ENCODE results near the gene MAG.
"Not testable (repeated sequence)": the region's sequence is repeated elsewhere in the genome, so short reads cannot be mapped to it uniquely, and the experiment has no call there.

MAG gene

DNA sequence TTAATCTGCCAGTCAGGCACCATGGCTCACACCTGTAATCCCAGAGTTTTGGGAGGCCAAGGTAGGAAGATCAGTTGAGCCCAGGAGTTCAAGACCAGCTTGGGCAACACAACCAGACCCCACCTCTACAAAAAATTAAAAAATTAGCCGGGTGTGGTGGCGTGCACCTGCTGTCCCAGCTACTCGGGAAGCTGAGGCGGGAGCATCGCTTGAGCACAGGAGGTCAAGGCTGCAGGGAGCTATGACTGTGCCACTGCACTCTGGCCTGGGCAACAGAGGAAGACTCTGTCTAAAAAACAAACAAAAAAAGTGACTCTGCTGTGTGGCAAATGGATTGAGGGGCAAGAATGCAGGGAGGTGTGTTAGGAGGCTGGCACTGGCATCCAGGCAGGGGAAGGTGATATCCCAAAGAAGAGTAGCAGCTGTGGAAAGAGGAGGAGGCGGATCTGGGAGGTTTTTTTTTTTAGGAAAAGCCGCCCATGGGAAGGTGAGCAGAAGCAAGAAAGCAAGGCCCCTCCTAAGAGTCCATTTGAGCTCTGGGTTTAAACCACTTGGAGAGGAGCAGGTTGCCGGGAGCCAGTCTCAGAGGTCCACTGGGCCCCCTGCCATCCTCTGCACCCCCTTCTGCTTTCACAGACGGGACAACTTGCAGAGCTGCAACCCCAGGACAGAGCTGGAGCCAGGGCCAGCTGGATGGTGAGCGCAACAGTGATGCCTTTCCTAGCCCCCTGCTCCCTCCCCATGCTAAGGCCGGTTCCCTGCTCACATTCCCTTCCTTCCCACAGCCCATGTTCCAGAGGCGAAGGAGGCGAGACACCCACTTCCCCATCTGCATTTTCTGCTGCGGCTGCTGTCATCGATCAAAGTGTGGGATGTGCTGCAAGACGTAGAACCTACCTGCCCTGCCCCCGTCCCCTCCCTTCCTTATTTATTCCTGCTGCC is 7.5 kb upstream of the MAG start:
- Histone ChIP-seq H3K9ac (ENCODE audit: low read depth in 1 of 2, low read length in 2 of 2) (no peak overlapping the region), H3K4me3 (ENCODE audit: low read length in 2 of 2) (no peak overlapping the region), H3K36me3 (ENCODE audit: control insufficient read depth in 2 of 2, insufficient read depth in 2 of 2, low read length in 2 of 2) (no peaks in the 10 kb centered on the region), H3K9me3 (ENCODE audit: control insufficient read depth in 2 of 2, low read length in 2 of 2) (no peaks in the 10 kb centered on the region), H3K27me3 (ENCODE audit: control insufficient read depth in 2 of 2, insufficient read depth in 2 of 2, low read length in 2 of 2) (peaks cover 4 to 10% of the 10 kb centered on the region in 2 donors), H3K4me1 (ENCODE audit: control insufficient read depth in 2 of 2, insufficient read depth in 2 of 2, low read length in 2 of 2) (peaks cover 0 to 4% of the 10 kb centered on the region in 2 donors), H3K27ac (ENCODE audit: low read depth in 2 of 2, low read length in 2 of 2) (no peak overlapping the region)

DNA sequence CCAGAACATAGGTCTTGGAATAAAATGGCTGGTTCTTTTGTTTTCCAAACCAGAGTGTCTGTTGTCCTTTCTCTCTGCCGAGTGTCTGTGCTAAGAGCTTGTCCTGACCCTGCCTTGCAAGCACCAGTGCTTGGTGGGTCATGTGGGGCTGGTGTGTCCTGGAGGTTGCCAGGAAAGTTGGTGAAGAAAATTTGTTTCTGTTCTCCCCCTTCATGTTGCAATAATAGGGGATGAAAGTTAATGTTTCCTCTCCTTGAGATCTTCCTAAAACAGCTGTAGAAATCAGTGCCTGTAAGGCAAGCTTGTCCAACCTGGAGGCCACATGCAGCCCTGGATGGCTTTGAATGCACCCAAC is 6.9 kb upstream of the MAG start:
- H3K27ac ChIP-seq (ENCODE audit: low read depth in 2 of 2, low read length in 2 of 2), result no peak overlapping the region
- no peak overlapping the region for H3K9ac ChIP-seq (ENCODE audit: low read depth in 1 of 2, low read length in 2 of 2)
- no peak overlapping the region for H3K4me3 ChIP-seq (ENCODE audit: low read length in 2 of 2)
- H3K36me3 ChIP-seq (ENCODE audit: control insufficient read depth in 2 of 2, insufficient read depth in 2 of 2, low read length in 2 of 2), result no peaks in the 10 kb centered on the region
- H3K4me1 ChIP-seq (ENCODE audit: control insufficient read depth in 2 of 2, insufficient read depth in 2 of 2, low read length in 2 of 2), result peaks cover 0 to 4% of the 10 kb centered on the region in 2 donors
- peaks cover 4 to 10% of the 10 kb centered on the region in 2 donors for H3K27me3 ChIP-seq (ENCODE audit: control insufficient read depth in 2 of 2, insufficient read depth in 2 of 2, low read length in 2 of 2)
- H3K9me3 ChIP-seq (ENCODE audit: control insufficient read depth in 2 of 2, low read length in 2 of 2), result no peaks in the 10 kb centered on the region

DNA sequence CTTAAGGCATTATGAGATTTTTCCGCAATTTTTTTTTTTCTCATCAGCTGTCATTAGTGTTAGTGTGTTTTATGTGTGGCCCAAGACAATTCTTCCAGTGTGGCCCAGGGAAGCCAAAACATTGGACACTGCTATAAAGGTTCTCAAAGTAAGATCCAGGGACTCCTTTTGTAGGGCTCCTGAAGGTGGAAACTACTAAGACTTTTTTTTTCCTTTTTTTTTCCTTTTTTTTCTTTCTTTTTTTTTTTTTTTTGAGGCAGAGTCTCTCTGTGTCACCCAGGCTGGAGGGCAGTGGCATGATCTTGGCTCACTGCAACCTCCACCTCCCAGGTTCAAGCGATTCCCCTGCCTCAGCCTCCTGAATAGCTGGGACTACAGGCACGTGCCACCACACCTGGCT is 6.5 kb upstream of the MAG start:
- not testable (repeated sequence) for H3K27ac ChIP-seq (ENCODE audit: low read depth in 2 of 2, low read length in 2 of 2); H3K9ac ChIP-seq (ENCODE audit: low read depth in 1 of 2, low read length in 2 of 2); H3K9me3 ChIP-seq (ENCODE audit: control insufficient read depth in 2 of 2, low read length in 2 of 2); H3K4me1 ChIP-seq (ENCODE audit: control insufficient read depth in 2 of 2, insufficient read depth in 2 of 2, low read length in 2 of 2); H3K4me3 ChIP-seq (ENCODE audit: low read length in 2 of 2); H3K36me3 ChIP-seq (ENCODE audit: control insufficient read depth in 2 of 2, insufficient read depth in 2 of 2, low read length in 2 of 2)
- peaks cover 4 to 10% of the 10 kb centered on the region in 2 donors for H3K27me3 ChIP-seq (ENCODE audit: control insufficient read depth in 2 of 2, insufficient read depth in 2 of 2, low read length in 2 of 2)

DNA sequence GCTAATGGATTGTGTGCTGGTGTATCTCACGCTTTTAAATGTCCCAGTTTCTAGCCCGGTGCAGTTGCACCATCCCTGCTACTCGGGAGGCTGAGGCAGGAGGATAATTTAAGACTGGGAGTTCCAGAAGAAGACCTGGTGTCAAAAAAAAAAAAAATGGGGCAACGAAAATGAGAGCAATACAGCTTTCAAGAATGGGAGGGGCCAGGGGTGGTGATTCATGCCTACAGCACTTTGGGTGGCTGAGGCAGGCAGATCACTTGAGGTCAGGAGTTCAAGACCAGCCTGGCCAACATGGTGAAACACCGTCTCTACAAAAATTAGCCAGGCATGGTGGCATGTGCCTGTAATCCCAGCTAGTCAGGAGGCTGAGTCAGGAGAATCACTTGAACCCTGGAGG is 5.9 kb upstream of the MAG start:
- H3K9ac ChIP-seq (ENCODE audit: low read depth in 1 of 2, low read length in 2 of 2); H3K9me3 ChIP-seq (ENCODE audit: control insufficient read depth in 2 of 2, low read length in 2 of 2); H3K36me3 ChIP-seq (ENCODE audit: control insufficient read depth in 2 of 2, insufficient read depth in 2 of 2, low read length in 2 of 2); H3K4me1 ChIP-seq (ENCODE audit: control insufficient read depth in 2 of 2, insufficient read depth in 2 of 2, low read length in 2 of 2); H3K4me3 ChIP-seq (ENCODE audit: low read length in 2 of 2); H3K27ac ChIP-seq (ENCODE audit: low read depth in 2 of 2, low read length in 2 of 2): not testable (repeated sequence)
- H3K27me3 ChIP-seq (ENCODE audit: control insufficient read depth in 2 of 2, insufficient read depth in 2 of 2, low read length in 2 of 2), result peaks cover 4 to 10% of the 10 kb centered on the region in 2 donors

DNA sequence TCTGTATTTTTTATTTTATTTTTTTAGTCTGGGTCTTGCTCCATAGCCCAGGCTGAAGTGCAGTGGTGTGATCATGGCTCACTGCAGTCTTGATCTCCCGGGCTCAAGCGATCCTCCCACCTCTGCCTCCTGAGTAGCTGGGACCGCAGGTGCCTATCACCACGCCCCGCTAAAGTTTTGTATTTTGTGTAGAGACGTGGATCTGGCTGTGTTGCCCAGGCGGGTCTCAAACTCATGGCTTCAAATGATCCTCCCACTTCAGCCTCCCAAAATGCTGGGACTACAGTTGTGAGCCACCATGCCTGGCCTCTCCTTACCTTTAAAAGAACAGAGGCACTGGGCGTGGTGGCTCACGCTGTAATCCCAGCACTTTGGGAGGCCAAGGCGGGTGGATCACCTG is 4.2 kb upstream of the MAG start:
- no peak overlapping the region for H3K4me3 ChIP-seq (ENCODE audit: low read length in 2 of 2)
- H3K27ac ChIP-seq (ENCODE audit: low read depth in 2 of 2, low read length in 2 of 2), result no peak overlapping the region
- no peaks in the 10 kb centered on the region for H3K36me3 ChIP-seq (ENCODE audit: control insufficient read depth in 2 of 2, insufficient read depth in 2 of 2, low read length in 2 of 2)
- H3K9ac ChIP-seq (ENCODE audit: low read depth in 1 of 2, low read length in 2 of 2), result no peak overlapping the region
- H3K9me3 ChIP-seq (ENCODE audit: control insufficient read depth in 2 of 2, low read length in 2 of 2), result no peaks in the 10 kb centered on the region
- H3K4me1 ChIP-seq (ENCODE audit: control insufficient read depth in 2 of 2, insufficient read depth in 2 of 2, low read length in 2 of 2), result no peaks in the 10 kb centered on the region
- peaks cover 0 to 6% of the 10 kb centered on the region in 2 donors for H3K27me3 ChIP-seq (ENCODE audit: control insufficient read depth in 2 of 2, insufficient read depth in 2 of 2, low read length in 2 of 2)

DNA sequence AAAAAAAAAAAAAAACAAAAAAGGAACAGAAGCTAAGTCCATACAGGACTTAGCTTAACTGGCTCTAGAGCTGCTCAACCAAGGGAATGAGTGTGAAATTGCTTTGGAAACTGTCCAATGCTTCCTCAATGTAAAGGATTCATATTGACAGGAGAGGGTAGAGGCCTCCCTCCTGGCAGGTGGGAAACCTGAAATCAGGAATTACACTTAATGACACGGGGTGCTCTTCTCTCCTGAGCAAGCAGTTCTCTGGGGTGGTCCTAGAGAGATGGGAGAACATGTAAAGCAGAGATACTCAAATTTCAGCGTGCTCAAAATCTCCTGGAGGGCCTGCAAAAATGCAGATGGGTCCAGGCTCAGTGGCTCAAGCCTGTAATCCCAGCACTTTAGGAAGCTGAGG is 3.6 kb upstream of the MAG start:
- H3K4me3 ChIP-seq (ENCODE audit: low read length in 2 of 2), result no peak overlapping the region
- H3K4me1 ChIP-seq (ENCODE audit: control insufficient read depth in 2 of 2, insufficient read depth in 2 of 2, low read length in 2 of 2), result no peaks in the 10 kb centered on the region
- no peak overlapping the region for H3K9ac ChIP-seq (ENCODE audit: low read depth in 1 of 2, low read length in 2 of 2)
- no peaks in the 10 kb centered on the region for H3K36me3 ChIP-seq (ENCODE audit: control insufficient read depth in 2 of 2, insufficient read depth in 2 of 2, low read length in 2 of 2)
- no peak overlapping the region for H3K27ac ChIP-seq (ENCODE audit: low read depth in 2 of 2, low read length in 2 of 2)
- H3K9me3 ChIP-seq (ENCODE audit: control insufficient read depth in 2 of 2, low read length in 2 of 2), result no peaks in the 10 kb centered on the region
- peaks cover 3 to 4% of the 10 kb centered on the region in 2 donors for H3K27me3 ChIP-seq (ENCODE audit: control insufficient read depth in 2 of 2, insufficient read depth in 2 of 2, low read length in 2 of 2)

DNA sequence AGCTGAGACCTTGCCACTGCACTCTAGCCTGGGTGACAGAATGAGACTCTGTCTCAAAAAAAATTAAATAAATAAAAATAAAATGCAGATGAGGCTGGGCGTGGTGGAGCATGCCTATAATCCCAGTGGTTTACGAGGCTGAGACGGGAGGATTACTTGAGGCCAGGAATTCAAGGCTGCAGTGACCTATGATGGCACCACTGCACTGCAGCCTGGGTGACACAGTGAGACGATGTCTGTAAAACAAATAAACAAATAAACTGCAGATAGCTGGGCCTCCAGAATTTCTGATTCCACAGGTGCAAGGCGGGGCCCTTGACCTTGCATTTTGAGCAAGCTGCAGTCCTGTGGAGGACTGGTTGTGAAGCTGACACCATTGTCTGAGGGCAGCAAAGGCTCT is 3.1 kb upstream of the MAG start:
- Histone ChIP-seq H3K9me3 (ENCODE audit: control insufficient read depth in 2 of 2, low read length in 2 of 2) (no peaks in the 10 kb centered on the region), H3K4me1 (ENCODE audit: control insufficient read depth in 2 of 2, insufficient read depth in 2 of 2, low read length in 2 of 2) (no peaks in the 10 kb centered on the region), H3K4me3 (ENCODE audit: low read length in 2 of 2) (no peak overlapping the region), H3K27ac (ENCODE audit: low read depth in 2 of 2, low read length in 2 of 2) (no peak overlapping the region), H3K27me3 (ENCODE audit: control insufficient read depth in 2 of 2, insufficient read depth in 2 of 2, low read length in 2 of 2) (peaks cover 3 to 4% of the 10 kb centered on the region in 2 donors), H3K9ac (ENCODE audit: low read depth in 1 of 2, low read length in 2 of 2) (no peak overlapping the region), H3K36me3 (ENCODE audit: control insufficient read depth in 2 of 2, insufficient read depth in 2 of 2, low read length in 2 of 2) (no peaks in the 10 kb centered on the region)

DNA sequence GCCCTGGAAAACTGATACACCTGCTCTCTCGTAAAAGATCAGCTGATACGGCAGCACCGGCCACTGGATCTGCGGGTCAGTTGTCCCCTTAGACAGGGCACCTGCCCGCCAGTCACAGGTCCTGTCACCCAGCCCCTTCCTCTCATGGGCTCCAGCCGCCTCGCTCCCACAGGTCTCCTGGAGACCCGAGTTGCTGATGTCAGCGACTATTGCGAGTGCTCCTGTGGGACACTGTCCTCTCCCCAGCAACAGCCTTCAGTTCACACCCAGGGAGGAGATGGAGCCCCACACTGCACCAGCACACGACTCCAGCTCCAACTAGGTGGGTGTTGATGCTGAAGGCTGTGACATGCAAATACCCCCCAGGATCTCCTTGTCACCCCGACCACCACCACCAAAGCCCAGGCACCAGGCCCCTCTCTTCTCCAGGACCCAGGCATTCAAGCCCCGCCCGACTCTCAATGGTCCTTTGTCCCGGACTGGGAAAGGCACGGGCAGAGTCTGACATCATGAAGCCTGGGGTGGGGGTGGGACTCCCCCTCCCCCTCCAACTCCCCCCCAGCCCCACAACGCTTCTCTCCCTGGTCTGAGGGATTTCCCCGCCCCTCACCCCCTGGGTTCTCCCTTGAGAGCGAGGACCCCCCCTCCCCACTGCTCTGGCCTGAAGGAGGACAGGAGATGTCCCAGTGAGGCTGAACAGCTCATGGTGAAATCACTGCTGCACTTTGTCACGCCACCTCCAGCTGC is 1.4 kb upstream of the MAG start:
- no peak overlapping the region for H3K27ac ChIP-seq (ENCODE audit: low read depth in 2 of 2, low read length in 2 of 2)
- no peak overlapping the region for H3K4me3 ChIP-seq (ENCODE audit: low read length in 2 of 2)
- H3K4me1 ChIP-seq (ENCODE audit: control insufficient read depth in 2 of 2, insufficient read depth in 2 of 2, low read length in 2 of 2), result no peaks in the 10 kb centered on the region
- H3K36me3 ChIP-seq (ENCODE audit: control insufficient read depth in 2 of 2, insufficient read depth in 2 of 2, low read length in 2 of 2), result no peaks in the 10 kb centered on the region
- H3K9ac ChIP-seq (ENCODE audit: low read depth in 1 of 2, low read length in 2 of 2), result no peak overlapping the region
- H3K9me3 ChIP-seq (ENCODE audit: control insufficient read depth in 2 of 2, low read length in 2 of 2), result no peaks in the 10 kb centered on the region
- H3K27me3 ChIP-seq (ENCODE audit: control insufficient read depth in 2 of 2, insufficient read depth in 2 of 2, low read length in 2 of 2), result peaks cover 4% of the 10 kb centered on the region in 2 donors

DNA sequence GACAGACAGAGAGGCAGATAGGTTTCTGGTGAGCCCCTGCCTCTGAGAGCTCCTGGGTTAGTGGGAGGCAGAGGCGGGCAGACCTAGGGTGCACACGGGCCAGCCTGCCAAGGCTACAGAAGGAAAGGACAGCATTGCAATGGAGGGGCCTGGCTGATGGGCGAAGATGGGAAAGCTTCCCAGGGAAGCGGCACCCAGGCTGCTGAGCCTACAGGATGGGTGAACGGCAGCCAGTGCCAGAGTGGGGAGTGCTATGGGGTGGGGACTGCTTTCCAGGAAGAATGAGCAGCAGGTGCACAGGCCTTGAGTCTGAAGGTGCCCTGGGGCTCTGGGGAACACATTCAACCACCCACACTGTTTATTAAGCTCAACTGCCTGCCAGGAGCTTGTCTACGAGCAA is 702 bp upstream of the MAG start:
- H3K9ac ChIP-seq (ENCODE audit: low read depth in 1 of 2, low read length in 2 of 2), result no peak overlapping the region
- no peak overlapping the region for H3K4me3 ChIP-seq (ENCODE audit: low read length in 2 of 2)
- no peaks in the 10 kb centered on the region for H3K36me3 ChIP-seq (ENCODE audit: control insufficient read depth in 2 of 2, insufficient read depth in 2 of 2, low read length in 2 of 2)
- peaks cover 4% of the 10 kb centered on the region in 2 donors for H3K27me3 ChIP-seq (ENCODE audit: control insufficient read depth in 2 of 2, insufficient read depth in 2 of 2, low read length in 2 of 2)
- no peaks in the 10 kb centered on the region for H3K4me1 ChIP-seq (ENCODE audit: control insufficient read depth in 2 of 2, insufficient read depth in 2 of 2, low read length in 2 of 2)
- H3K27ac ChIP-seq (ENCODE audit: low read depth in 2 of 2, low read length in 2 of 2), result no peak overlapping the region
- no peaks in the 10 kb centered on the region for H3K9me3 ChIP-seq (ENCODE audit: control insufficient read depth in 2 of 2, low read length in 2 of 2)
